Measurements from ENCODE around the gene CACNA2D3.

DNA sequence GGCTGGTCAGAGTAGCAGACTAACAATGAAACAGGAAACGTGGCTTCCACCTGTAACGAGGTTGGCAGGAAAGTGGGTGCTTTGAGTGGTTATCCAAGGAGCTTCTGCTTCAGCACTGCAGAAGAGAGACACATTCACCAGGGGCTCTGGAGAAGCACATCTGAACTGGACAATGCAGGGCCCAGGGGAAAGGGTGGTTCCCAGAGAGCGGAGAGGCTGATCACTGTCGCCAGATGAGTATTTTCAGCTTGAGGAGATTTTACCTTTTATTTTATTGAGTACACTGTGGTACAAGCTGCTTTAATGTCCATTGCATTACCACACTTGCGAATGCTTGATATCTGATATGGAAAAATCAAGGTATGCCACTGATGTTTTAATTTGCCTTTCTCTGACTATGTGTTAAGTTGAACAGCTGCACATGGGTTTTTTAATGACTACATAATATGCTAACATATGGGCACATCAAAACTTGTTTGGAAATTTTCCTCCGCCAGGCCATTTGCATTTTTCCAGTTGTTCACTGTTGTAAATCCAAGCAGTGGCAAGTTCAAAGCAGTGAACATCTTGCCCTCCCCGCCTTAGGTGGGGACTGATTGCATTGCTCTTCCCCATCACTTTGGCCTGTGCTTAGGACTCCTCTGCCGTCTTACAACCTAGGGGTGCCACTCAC, 753.4 kb downstream of the CACNA2D3 start:
- no peak for TF ChIP-seq EZH2 (optimal IDR thresholded peaks at IDR 0.05; ENCODE audit: low read depth, low read length)
- TF ChIP-seq, protein P1, sequence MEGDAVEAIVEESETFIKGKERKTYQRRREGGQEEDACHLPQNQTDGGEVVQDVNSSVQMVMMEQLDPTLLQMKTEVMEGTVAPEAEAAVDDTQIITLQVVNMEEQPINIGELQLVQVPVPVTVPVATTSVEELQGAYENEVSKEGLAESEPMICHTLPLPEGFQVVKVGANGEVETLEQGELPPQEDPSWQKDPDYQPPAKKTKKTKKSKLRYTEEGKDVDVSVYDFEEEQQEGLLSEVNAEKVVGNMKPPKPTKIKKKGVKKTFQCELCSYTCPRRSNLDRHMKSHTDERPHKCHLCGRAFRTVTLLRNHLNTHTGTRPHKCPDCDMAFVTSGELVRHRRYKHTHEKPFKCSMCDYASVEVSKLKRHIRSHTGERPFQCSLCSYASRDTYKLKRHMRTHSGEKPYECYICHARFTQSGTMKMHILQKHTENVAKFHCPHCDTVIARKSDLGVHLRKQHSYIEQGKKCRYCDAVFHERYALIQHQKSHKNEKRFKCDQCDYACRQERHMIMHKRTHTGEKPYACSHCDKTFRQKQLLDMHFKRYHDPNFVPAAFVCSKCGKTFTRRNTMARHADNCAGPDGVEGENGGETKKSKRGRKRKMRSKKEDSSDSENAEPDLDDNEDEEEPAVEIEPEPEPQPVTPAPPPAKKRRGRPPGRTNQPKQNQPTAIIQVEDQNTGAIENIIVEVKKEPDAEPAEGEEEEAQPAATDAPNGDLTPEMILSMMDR (IDR thresholded peaks at IDR 0.05; ENCODE audit: low read length): no peak
- no peak for TF ChIP-seq EZH2phosphoT487 (IDR thresholded peaks at IDR 0.05; ENCODE audit: low read length)
